H9 (cell line): ENCODE results near the gene ITPR1. TPM values are rescaled to one million over a fixed set of nuclear protein-coding genes. Genes with fewer than 3 reads are reported as not detected.

Experiments
- DNase-seq: peaks from one replicate; pipeline ENCODE4 v3.0.0-alpha.2; 2017
- H2AFZ ChIP-seq: one replicate; pipeline ENCODE4 v1.6.1; 2013; ENCODE audit warnings: mild to moderate bottlenecking, low read length, control low read depth, moderate library complexity
- H2AK5ac ChIP-seq: 2 replicates; pipeline ENCODE4 v1.6.1; 2013; ENCODE audit warnings: low read length, control low read depth, mixed read lengths; ENCODE audit not compliant: insufficient read length
- H2BK120ac ChIP-seq: one replicate; pipeline ENCODE4 v1.6.1; 2013; ENCODE audit warnings: low read depth, mild to moderate bottlenecking, low read length, control low read depth, inconsistent platforms; ENCODE audit not compliant: poor library complexity, severe bottlenecking
- H2BK12ac ChIP-seq: 2 replicates; pipeline ENCODE4 v1.6.1; 2013; ENCODE audit warnings: low read length, control low read depth, mixed read lengths, low read depth; ENCODE audit not compliant: insufficient read length
- H2BK15ac ChIP-seq: 2 replicates; pipeline ENCODE4 v1.6.1; 2013; ENCODE audit warnings: low read depth, low read length, control low read depth
- H2BK20ac ChIP-seq: one replicate; pipeline ENCODE4 v1.6.1; 2013; ENCODE audit warnings: low read depth, mild to moderate bottlenecking, low read length, control low read depth, inconsistent platforms; ENCODE audit not compliant: poor library complexity, severe bottlenecking
- H2BK5ac ChIP-seq: 2 replicates; pipeline ENCODE4 v1.6.1; 2013; ENCODE audit warnings: low read length, control low read depth, mixed read lengths; ENCODE audit not compliant: insufficient read length
- H3K14ac ChIP-seq: 2 replicates; pipeline ENCODE4 v1.6.1; 2013; ENCODE audit warnings: low read length, control low read depth; ENCODE audit not compliant: insufficient read depth
- H3K18ac ChIP-seq: 2 replicates; pipeline ENCODE4 v1.6.1; 2013; ENCODE audit warnings: low read depth, mild to moderate bottlenecking, mixed read lengths, low read length, control low read depth; ENCODE audit not compliant: insufficient read length
- H3K23ac ChIP-seq: 2 replicates; pipeline ENCODE4 v1.6.1; 2013; ENCODE audit warnings: low read length, control low read depth, mixed read lengths, low read depth; ENCODE audit not compliant: insufficient read length
- H3K23me2 ChIP-seq: 2 replicates; pipeline ENCODE4 v1.6.1; 2013; ENCODE audit warnings: low read depth, mild to moderate bottlenecking, mixed read lengths, low read length, control low read depth; ENCODE audit not compliant: insufficient read length, poor library complexity, severe bottlenecking
- H3K27ac ChIP-seq: 2 replicates; pipeline ENCODE4 v1.5.1; 2013; ENCODE audit warnings: low read length, control low read depth, mixed read lengths, low read depth; ENCODE audit not compliant: insufficient read length
- H3K27me3 ChIP-seq: 2 replicates; pipeline ENCODE4 v1.6.1; 2013; ENCODE audit warnings: low read length, control low read depth, inconsistent platforms; ENCODE audit not compliant: insufficient read depth
- H3K4ac ChIP-seq: 2 replicates; pipeline ENCODE4 v1.6.1; 2013; ENCODE audit warnings: low read depth, mild to moderate bottlenecking, control low read depth, inconsistent platforms, low read length, moderate library complexity
- H3K4me1 ChIP-seq: 2 replicates; pipeline ENCODE4 v1.6.1; 2013; ENCODE audit warnings: low read length, control low read depth, inconsistent platforms; ENCODE audit not compliant: insufficient read depth
- H3K4me2 ChIP-seq: 2 replicates; pipeline ENCODE4 v1.6.1; 2013; ENCODE audit warnings: low read length, control low read depth, mixed read lengths; ENCODE audit not compliant: insufficient read length, insufficient read depth
- H3K56ac ChIP-seq: 2 replicates; pipeline ENCODE4 v1.6.1; 2013; ENCODE audit warnings: low read depth, mild to moderate bottlenecking, mixed read lengths, low read length, control low read depth; ENCODE audit not compliant: insufficient read length
- H3K79me1 ChIP-seq: 2 replicates; pipeline ENCODE4 v1.6.1; 2013; ENCODE audit warnings: low read depth, mild to moderate bottlenecking, moderate library complexity, low read length, control low read depth, inconsistent platforms; ENCODE audit not compliant: insufficient read depth, poor library complexity, severe bottlenecking
- H3K79me2 ChIP-seq: 2 replicates; pipeline ENCODE4 v1.6.1; 2013; ENCODE audit warnings: low read length, control low read depth, inconsistent platforms; ENCODE audit not compliant: insufficient read depth
- H3K9ac ChIP-seq: 2 replicates; pipeline ENCODE4 v1.6.1; 2013; ENCODE audit warnings: low read length, control low read depth, mixed read lengths; ENCODE audit not compliant: insufficient read length; ENCODE audit errors: extremely low read depth
- H3K9me3 ChIP-seq: one replicate; pipeline ENCODE4 v1.6.1; 2013; ENCODE audit warnings: low read depth, low read length, inconsistent platforms; ENCODE audit not compliant: control insufficient read depth
- H3T11ph ChIP-seq: one replicate; pipeline ENCODE4 v1.6.1; 2013; ENCODE audit warnings: mild to moderate bottlenecking, low read length, control low read depth, inconsistent platforms
- H4K20me1 ChIP-seq: one replicate; pipeline ENCODE4 v1.6.1; 2013; ENCODE audit not compliant: control insufficient read depth, insufficient read length, insufficient read depth
- H4K5ac ChIP-seq: 2 replicates; pipeline ENCODE4 v1.6.1; 2013; ENCODE audit warnings: low read depth, mild to moderate bottlenecking, mixed read lengths, low read length, control low read depth; ENCODE audit not compliant: insufficient read length
- H4K8ac ChIP-seq: replicated peaks from 2 replicates; pipeline ENCODE4 v1.6.1; 2013; ENCODE audit warnings: low read length, control low read depth, mixed read lengths, low read depth; ENCODE audit not compliant: insufficient read length
- H4K91ac ChIP-seq: 2 replicates; pipeline ENCODE4 v1.6.1; 2013; ENCODE audit warnings: low read depth, mild to moderate bottlenecking, moderate library complexity, mixed read lengths, low read length, control low read depth; ENCODE audit not compliant: insufficient read length
- H3K27ac Mint-ChIP-seq, 3 experiments: 2 replicates in 2 of 3; 3 replicates in 1 of 3; pipeline ENCODE4 v1.8.0; 2020 to 2021; ENCODE audit warnings: mixed read lengths in 3 of 3, mild to moderate bottlenecking in 1 of 3, moderate library complexity in 1 of 3
- H3K27me3 Mint-ChIP-seq: 2 replicates; pipeline ENCODE4 v1.8.0; 2021; ENCODE audit warnings: low read depth, mild to moderate bottlenecking, moderate library complexity, mixed read lengths
- H3K36me3 Mint-ChIP-seq, 3 experiments: 2 replicates in 2 of 3; 3 replicates in 1 of 3; pipeline ENCODE4 v1.8.0; 2020 to 2021; ENCODE audit warnings: low read depth in 3 of 3, mixed read lengths in 3 of 3; ENCODE audit not compliant: insufficient read depth in 1 of 3
- H3K4me1 Mint-ChIP-seq, 2 experiments: 2 replicates each; pipeline ENCODE4 v1.8.0; 2020; ENCODE audit warnings: mixed read lengths in 2 of 2
- H3K4me3 Mint-ChIP-seq, 2 experiments: 2 replicates in 1 of 2; 3 replicates in 1 of 2; pipeline ENCODE4 v1.8.0; 2020 to 2021; ENCODE audit warnings: mild to moderate bottlenecking in 2 of 2, mixed read lengths in 2 of 2, moderate library complexity in 1 of 2
- H3K9me3 Mint-ChIP-seq, 2 experiments: 2 replicates in 1 of 2; 3 replicates in 1 of 2; pipeline ENCODE4 v1.8.0; 2020; ENCODE audit warnings: mild to moderate bottlenecking in 2 of 2, mixed read lengths in 2 of 2, moderate library complexity in 1 of 2
- WGBS: extraction: QIAGEN DNeasy Blood & Tissue Kit; methylation state at CpG from one replicate; pipeline ENCODE4 v1.1.7; 2013; ENCODE audit warnings: missing lambda C conversion rate, low lambda C conversion rate, mixed read lengths; ENCODE audit not compliant: insufficient read length; ENCODE audit errors: extremely low coverage; 5-methylcytosine and 5-hydroxymethylcytosine counted together
- total RNA-seq: library from RNA; stranded (reverse); gene quantifications from 2 replicates; pipeline ENCODE4 v1.2.1, GENCODE V29; 2021
- TF ChIP-seq, protein P1 (sequence below): fragments of 200-600 bp; sonication (generic); conservative IDR thresholded peaks from 3 replicates; pipeline ENCODE4 v1.8.0; 2021; ENCODE audit warnings: antibody characterized with exemption, mild to moderate bottlenecking

The ITPR1 gene
- total RNA-seq, 1 experiment from 2014 or later, result 4.2 TPM

GRCh38 chr3:4882548-4882947, 389.4 kb downstream of the ITPR1 start:
- no peak overlapping the region for H3K4me2 ChIP-seq
- no peak overlapping the region for H3T11ph ChIP-seq
- H3K79me2 ChIP-seq, result no peaks in the 10 kb centered on the region
- H2BK120ac ChIP-seq, result no peak overlapping the region
- no peak overlapping the region for H3K9ac ChIP-seq
- H3K27ac ChIP-seq, result no peak overlapping the region
- no peak overlapping the region for H2BK5ac ChIP-seq
- H3K14ac ChIP-seq, result no peak overlapping the region
- H2BK20ac ChIP-seq, result no peak overlapping the region
- H3K36me3 Mint-ChIP-seq, result no peaks in the 10 kb centered on the region
- no peak overlapping the region for H4K91ac ChIP-seq
- H3K23me2 ChIP-seq, result no peaks in the 10 kb centered on the region
- H3K27me3 ChIP-seq, result no peaks in the 10 kb centered on the region
- H3K4ac ChIP-seq, result no peak overlapping the region
- no peaks in the 10 kb centered on the region for H4K20me1 ChIP-seq
- no peak overlapping the region for H2BK12ac ChIP-seq
- no peak for DNase-seq
- no CpG with 5 or more reads among the region's 4 CpGs for WGBS
- no peak overlapping the region for H4K5ac ChIP-seq
- H3K27me3 Mint-ChIP-seq, result no peaks in the 10 kb centered on the region; the same call in 1 of the 2 replicates
- no peak overlapping the region for H3K56ac ChIP-seq
- H3K4me3 Mint-ChIP-seq, result no peak overlapping the region
- H2AFZ ChIP-seq, result no peak overlapping the region
- H3K4me1 Mint-ChIP-seq, result peaks cover 2% of the 10 kb centered on the region in 2 experiments; a peak in 1 of 4 replicates
- H3K27ac Mint-ChIP-seq, result no peak overlapping the region
- H3K4me1 ChIP-seq, result no peaks in the 10 kb centered on the region
- no peak overlapping the region for H3K23ac ChIP-seq
- no peak overlapping the region for H2BK15ac ChIP-seq
- no peak overlapping the region for H2AK5ac ChIP-seq
- no peaks in the 10 kb centered on the region for H3K9me3 ChIP-seq
- H3K18ac ChIP-seq, result no peak overlapping the region
- no peaks in the 10 kb centered on the region for H3K9me3 Mint-ChIP-seq
- TF ChIP-seq, protein P1, sequence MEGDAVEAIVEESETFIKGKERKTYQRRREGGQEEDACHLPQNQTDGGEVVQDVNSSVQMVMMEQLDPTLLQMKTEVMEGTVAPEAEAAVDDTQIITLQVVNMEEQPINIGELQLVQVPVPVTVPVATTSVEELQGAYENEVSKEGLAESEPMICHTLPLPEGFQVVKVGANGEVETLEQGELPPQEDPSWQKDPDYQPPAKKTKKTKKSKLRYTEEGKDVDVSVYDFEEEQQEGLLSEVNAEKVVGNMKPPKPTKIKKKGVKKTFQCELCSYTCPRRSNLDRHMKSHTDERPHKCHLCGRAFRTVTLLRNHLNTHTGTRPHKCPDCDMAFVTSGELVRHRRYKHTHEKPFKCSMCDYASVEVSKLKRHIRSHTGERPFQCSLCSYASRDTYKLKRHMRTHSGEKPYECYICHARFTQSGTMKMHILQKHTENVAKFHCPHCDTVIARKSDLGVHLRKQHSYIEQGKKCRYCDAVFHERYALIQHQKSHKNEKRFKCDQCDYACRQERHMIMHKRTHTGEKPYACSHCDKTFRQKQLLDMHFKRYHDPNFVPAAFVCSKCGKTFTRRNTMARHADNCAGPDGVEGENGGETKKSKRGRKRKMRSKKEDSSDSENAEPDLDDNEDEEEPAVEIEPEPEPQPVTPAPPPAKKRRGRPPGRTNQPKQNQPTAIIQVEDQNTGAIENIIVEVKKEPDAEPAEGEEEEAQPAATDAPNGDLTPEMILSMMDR, result no peak
- no peaks in the 10 kb centered on the region for H3K79me1 ChIP-seq
- no peak overlapping the region for H4K8ac ChIP-seq
